RPMI8226 (cell line): ENCODE measurements around the gene UACA.

Source experiments
- DNase-seq: peaks from one replicate; pipeline ENCODE4 v3.0.0-alpha.2; 2015

UACA gene

GRCh38 chr15:70708839-70709238, 54.5 kb downstream of the UACA start:
- DNase-seq = no peak

- no peak for DNase-seq
These were observed 55.6 kb downstream of the UACA start for GRCh38 chr15:70707686-70708300.

GRCh38 chr15:70704731-70705130, 58.6 kb downstream of the UACA start:
- DNase-seq = no peak

- no peak for DNase-seq
These were observed 59.2 kb downstream of the UACA start for GRCh38 chr15:70704166-70704565.

GRCh38 chr15:70703096-70703878, 60.1 kb downstream of the UACA start:
- DNase-seq = no peak

- DNase-seq = no peak
These were observed 60.8 kb downstream of the UACA start for GRCh38 chr15:70702584-70702983.

- DNase-seq = no peak
These were observed 61.3 kb downstream of the UACA start for GRCh38 chr15:70701891-70702568.

GRCh38 chr15:70701171-70701570, 62.2 kb downstream of the UACA start:
- no peak for DNase-seq

- no peak for DNase-seq
These were observed 63.5 kb downstream of the UACA start for GRCh38 chr15:70699890-70700289.

- no peak for DNase-seq
These were observed 64.4 kb downstream of the UACA start for GRCh38 chr15:70698836-70699390.

- DNase-seq = no peak
These were observed 64.9 kb downstream of the UACA start for GRCh38 chr15:70698426-70698825.

- no peak for DNase-seq
These were observed 72.7 kb downstream of the UACA start for GRCh38 chr15:70690491-70691276.

- no peak for DNase-seq
These were observed 73.3 kb downstream of the UACA start for GRCh38 chr15:70690021-70690420.

- no peak for DNase-seq
These were observed 75.9 kb downstream of the UACA start for GRCh38 chr15:70687482-70687881.

- DNase-seq = no peak
These were observed 82.5 kb downstream of the UACA start for GRCh38 chr15:70680817-70681216.

- DNase-seq = no peak
These were observed 83.5 kb downstream of the UACA start for GRCh38 chr15:70679919-70680231.

GRCh38 chr15:70672081-70672480, 91.3 kb downstream of the UACA start:
- peak; percentile 25 for DNase-seq

GRCh38 chr15:70670680-70671079, 92.7 kb downstream of the UACA start:
- no peak for DNase-seq

GRCh38 chr15:70669966-70670658, 93.2 kb downstream of the UACA start:
- peak; percentile 44 for DNase-seq

- DNase-seq = peak; percentile 62
These were observed 94.3 kb downstream of the UACA start for GRCh38 chr15:70669006-70669602.

- no peak for DNase-seq
These were observed 97.8 kb downstream of the UACA start for GRCh38 chr15:70665599-70665998.

- DNase-seq = no peak
These were observed 98.9 kb downstream of the UACA start for GRCh38 chr15:70664494-70664893.
